ENCODE measurements around the gene MOGAT3.

GRCh38 chr7:101211501-101211900, 10.7 kb upstream of the MOGAT3 start:
- TF ChIP-seq CTCF (IDR thresholded peaks at IDR 0.05) (no peak), ZFX (IDR thresholded peaks at IDR 0.05; ENCODE audit: borderline replicate concordance) (no peak)
